GM10266 (cell line): ENCODE data around the gene ANKRD18A.
A peak's percentile ranks its signal among the peaks of the same experiment; 100 is the strongest.

Experiments
- DNase-seq: peaks from one replicate; pipeline ENCODE4 v3.0.0; 2012; ENCODE audit errors: extremely low spot score
- CTCF ChIP-seq: IDR thresholded peaks from 2 replicates; pipeline ENCODE4 v1.5.1; 2012; ENCODE audit warnings: mild to moderate bottlenecking, low read depth; ENCODE audit not compliant: control insufficient read depth, insufficient read depth; ENCODE audit errors: missing control alignments

ANKRD18A gene

GRCh38 chr9:38620483-38621433 is at the start of gene ANKRD18A:
TSS of gene ANKRD18A (minus strand) at chr9:38620596. CDS start at chr9:38620285, 311 bp downstream.
- TF ChIP-seq CTCF, result peak; percentile 79
- DNase-seq, result peak; percentile 66

GRCh38 chr9:38668791-38669466 is 48.5 kb upstream of the ANKRD18A start:
- DNase-seq, result no peak
- TF ChIP-seq CTCF, result no peak

- DNase-seq, result no peak
- TF ChIP-seq CTCF, result no peak
Measured at GRCh38 chr9:38662763-38663593, 42.6 kb upstream of the ANKRD18A start.

- no peak for DNase-seq
- no peak for TF ChIP-seq CTCF
Measured at GRCh38 chr9:38659538-38659937, 39.1 kb upstream of the ANKRD18A start.

- TF ChIP-seq CTCF, result no peak
- DNase-seq, result no peak
Measured at GRCh38 chr9:38656896-38657295, 36.5 kb upstream of the ANKRD18A start.

- no peak for DNase-seq
- TF ChIP-seq CTCF, result no peak
Measured at GRCh38 chr9:38652486-38652885, 32.1 kb upstream of the ANKRD18A start.
